Thoracic aorta (tissue), 2 donors: ENCODE measurements around the gene POTEJ. TPM values are rescaled to one million over a fixed set of nuclear protein-coding genes. Genes with fewer than 3 reads are reported as not detected.
"Not testable (repeated sequence)": the region's sequence is repeated elsewhere in the genome, so short reads cannot be mapped to it uniquely, and the experiment has no call there.

ENCODE experiments used
- ATAC-seq: fragments of 150-250 bp; one replicate; pipeline ENCODE4 v1.8.0; 2017; ENCODE audit warnings: low read depth; ENCODE audit not compliant: insufficient number of reproducible peaks, low FRiP score
- DNase-seq: peaks from one replicate; pipeline ENCODE4 v3.0.0-alpha.2; 2020; ENCODE audit warnings: low spot score
- H3K27ac ChIP-seq, 2 donors: fragments of 200-600 bp; sonication (generic); 1 replicate in 1 of 2; 2 replicates in 1 of 2; pipeline ENCODE4 v1.5.1; 2016; ENCODE audit warnings: mild to moderate bottlenecking in 2 of 2, moderate library complexity in 2 of 2
- H3K27me3 ChIP-seq: fragments of 200-600 bp; sonication (generic); replicated peaks from 2 replicates; pipeline ENCODE4 v1.6.0; 2016; ENCODE audit warnings: mild to moderate bottlenecking; ENCODE audit not compliant: insufficient read depth
- H3K36me3 ChIP-seq: fragments of 200-600 bp; sonication (generic); one replicate; pipeline ENCODE4 v1.5.1; 2016
- H3K4me1 ChIP-seq, 2 donors: fragments of 200-600 bp; sonication (generic); 1 replicate in 1 of 2; 2 replicates in 1 of 2; pipeline versions ENCODE4 v1.5.1 to v1.6.0; 2016; ENCODE audit warnings: low read depth in 2 of 2, mild to moderate bottlenecking in 1 of 2; ENCODE audit not compliant: control insufficient read depth in 1 of 2
- H3K4me3 ChIP-seq: fragments of 200-600 bp; sonication (generic); 2 replicates; pipeline ENCODE4 v1.5.1; 2016; ENCODE audit warnings: mild to moderate bottlenecking
- H3K9me3 ChIP-seq: fragments of 200-600 bp; sonication (generic); 2 replicates; pipeline ENCODE4 v1.5.1; 2016
- total RNA-seq, 2 donors: library from RNA; depleted of rRNA; stranded (reverse); fragments of >200 nt; gene quantifications; one replicate each; pipeline versions ENCODE4 v1.1.0 to v1.2.3, GENCODE V29; 2016

Gene POTEJ
- total RNA-seq, 2 donors from 2014 or later: not detected

GRCh38 chr2:130590170-130590841 lies 20.9 kb upstream of the POTEJ start:
- not testable (repeated sequence) for H3K36me3 ChIP-seq, H3K9me3 ChIP-seq, H3K27ac ChIP-seq, ATAC-seq, H3K4me3 ChIP-seq, DNase-seq, H3K27me3 ChIP-seq, H3K4me1 ChIP-seq

- peak; percentile 37 for ATAC-seq
- H3K4me3 ChIP-seq, H3K27me3 ChIP-seq, DNase-seq, H3K36me3 ChIP-seq, H3K27ac ChIP-seq, H3K4me1 ChIP-seq, H3K9me3 ChIP-seq: not testable (repeated sequence)
Observed at GRCh38 chr2:130590842-130591359, 20.3 kb upstream of the POTEJ start.

- H3K27ac ChIP-seq, H3K4me1 ChIP-seq, H3K9me3 ChIP-seq, ATAC-seq, H3K27me3 ChIP-seq, H3K36me3 ChIP-seq, DNase-seq, H3K4me3 ChIP-seq: not testable (repeated sequence)
Observed at GRCh38 chr2:130592791-130593414, 18.3 kb upstream of the POTEJ start.

- not testable (repeated sequence) for H3K4me3 ChIP-seq, H3K27ac ChIP-seq, H3K27me3 ChIP-seq, H3K4me1 ChIP-seq, DNase-seq, ATAC-seq, H3K9me3 ChIP-seq, H3K36me3 ChIP-seq
Observed at GRCh38 chr2:130594011-130594410, 17.2 kb upstream of the POTEJ start.

- not testable (repeated sequence) for H3K27me3 ChIP-seq, H3K36me3 ChIP-seq, ATAC-seq, H3K27ac ChIP-seq, H3K4me1 ChIP-seq, H3K4me3 ChIP-seq, DNase-seq, H3K9me3 ChIP-seq
Observed at GRCh38 chr2:130596757-130597156, 14.5 kb upstream of the POTEJ start.

GRCh38 chr2:130597994-130598393 lies 13.2 kb upstream of the POTEJ start:
- not testable (repeated sequence) for ATAC-seq, H3K4me3 ChIP-seq, H3K27ac ChIP-seq, H3K4me1 ChIP-seq, H3K36me3 ChIP-seq, H3K27me3 ChIP-seq, DNase-seq, H3K9me3 ChIP-seq

GRCh38 chr2:130598463-130598862 lies 12.8 kb upstream of the POTEJ start:
- DNase-seq: not testable (repeated sequence)

GRCh38 chr2:130599393-130599792 lies 11.8 kb upstream of the POTEJ start, which contains the start of gene CFC1:
CFC1 (minus strand) TSS chr2:130599575; CDS start chr2:130599287, 288 bp downstream.
- not testable (repeated sequence) for H3K36me3 ChIP-seq, DNase-seq, H3K9me3 ChIP-seq, H3K4me3 ChIP-seq, H3K4me1 ChIP-seq, H3K27me3 ChIP-seq, ATAC-seq, H3K27ac ChIP-seq

More at GRCh38 chr2:130598463-130598862, 12.8 kb upstream of the POTEJ start:
- not testable (repeated sequence) for H3K4me1 ChIP-seq, H3K27ac ChIP-seq, H3K4me3 ChIP-seq, H3K9me3 ChIP-seq, H3K36me3 ChIP-seq, ATAC-seq, H3K27me3 ChIP-seq

- not testable (repeated sequence) for H3K27me3 ChIP-seq, ATAC-seq, DNase-seq, H3K4me3 ChIP-seq, H3K9me3 ChIP-seq, H3K4me1 ChIP-seq, H3K36me3 ChIP-seq, H3K27ac ChIP-seq
Observed at GRCh38 chr2:130599926-130600325, 11.3 kb upstream of the POTEJ start.

- H3K4me3 ChIP-seq, H3K4me1 ChIP-seq, ATAC-seq, DNase-seq, H3K27ac ChIP-seq, H3K9me3 ChIP-seq, H3K36me3 ChIP-seq, H3K27me3 ChIP-seq: not testable (repeated sequence)
Observed at GRCh38 chr2:130601648-130602302, 9.5 kb upstream of the POTEJ start.

- H3K4me1 ChIP-seq, H3K27me3 ChIP-seq, H3K9me3 ChIP-seq, H3K27ac ChIP-seq, H3K4me3 ChIP-seq, DNase-seq, ATAC-seq, H3K36me3 ChIP-seq: not testable (repeated sequence)
Observed at GRCh38 chr2:130608276-130609001, 2.8 kb upstream of the POTEJ start.
